ENCODE results near the gene RIMS4.

- TF ChIP-seq POLR2AphosphoS5 (IDR thresholded peaks at IDR 0.05; ENCODE audit: low read depth, low read length) (peak; percentile 69; the same call in 1 of the 2 replicates), CTCF (IDR thresholded peaks at IDR 0.05) (no peak), SIN3A (IDR thresholded peaks at IDR 0.05; ENCODE audit: borderline replicate concordance, insufficient read depth, low read depth, low read length) (no peak), REST (IDR thresholded peaks at IDR 0.05; ENCODE audit: insufficient read depth in 1 of 2, low read depth in 2 of 2, low read length in 1 of 2) (no peak)
Observed at GRCh38 chr20:44730441-44730840, 79.9 kb downstream of the RIMS4 start.
